ENCODE data around the gene FGF14. TPM values are rescaled to one million over a fixed set of nuclear protein-coding genes. Genes with fewer than 3 reads are reported as not detected.

Gene FGF14
- total RNA-seq, 2 experiments from 2014 or later: not detected

DNA sequence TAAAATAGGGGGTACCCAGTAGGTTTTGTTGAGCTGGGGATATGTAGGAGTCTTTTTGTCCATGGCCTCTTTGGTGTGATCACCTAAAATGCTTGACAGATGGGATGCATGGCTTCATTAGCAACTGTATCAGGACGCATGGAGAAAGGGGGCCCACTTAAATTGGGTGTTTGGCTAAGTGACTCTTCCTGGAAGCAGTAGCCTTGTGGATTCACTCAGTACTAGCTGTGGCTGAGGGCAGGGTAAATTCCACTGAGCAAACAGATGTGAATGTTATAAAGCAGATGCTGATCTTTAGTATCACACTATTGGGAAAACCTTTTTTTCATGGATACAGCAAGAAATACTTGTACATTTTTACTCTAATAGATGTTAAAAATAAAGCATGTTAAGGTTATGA is 140.0 kb downstream of the FGF14 start:
- DNase-seq (ENCODE audit: low spot score): no peak
- Histone ChIP-seq H2AFZ (ENCODE audit: low read length) (no peak overlapping the region), H3K9me2 (ENCODE audit: insufficient read depth, low read length) (no peaks in the 10 kb centered on the region), H3K4me3 (ENCODE audit: low read depth, low read length, poor library complexity, severe bottlenecking) (no peak overlapping the region), H3K4me2 (ENCODE audit: low read length) (no peak overlapping the region), H4K20me1 (ENCODE audit: insufficient read depth, low read length) (no peaks in the 10 kb centered on the region), H3K79me2 (ENCODE audit: insufficient read depth, low read depth, low read length) (no peaks in the 10 kb centered on the region), H3K9me3 (ENCODE audit: low read length) (no peaks in the 10 kb centered on the region), H3K27ac (ENCODE audit: low read depth, low read length, poor library complexity, severe bottlenecking) (no peak overlapping the region), H3K36me3 (ENCODE audit: insufficient read depth, low read length) (no peaks in the 10 kb centered on the region), H3K4me1 (ENCODE audit: insufficient read depth, low read length, poor library complexity, severe bottlenecking) (no peaks in the 10 kb centered on the region)
- POLR2A ChIA-PET: interaction anchor here (0.7 to 0.8 kb wide), 2 partner anchors 15 to 49 kb away, joined by 3 read pairs; no protein-coding TSS in a partner anchor
- CTCF ChIA-PET (ENCODE audit: unreplicated experiment): no interaction called here
- no peak for TF ChIP-seq EZH2phosphoT487 (IDR thresholded peaks at IDR 0.05; ENCODE audit: borderline replicate concordance, low read depth, low read length)
- TF ChIP-seq, protein P1, sequence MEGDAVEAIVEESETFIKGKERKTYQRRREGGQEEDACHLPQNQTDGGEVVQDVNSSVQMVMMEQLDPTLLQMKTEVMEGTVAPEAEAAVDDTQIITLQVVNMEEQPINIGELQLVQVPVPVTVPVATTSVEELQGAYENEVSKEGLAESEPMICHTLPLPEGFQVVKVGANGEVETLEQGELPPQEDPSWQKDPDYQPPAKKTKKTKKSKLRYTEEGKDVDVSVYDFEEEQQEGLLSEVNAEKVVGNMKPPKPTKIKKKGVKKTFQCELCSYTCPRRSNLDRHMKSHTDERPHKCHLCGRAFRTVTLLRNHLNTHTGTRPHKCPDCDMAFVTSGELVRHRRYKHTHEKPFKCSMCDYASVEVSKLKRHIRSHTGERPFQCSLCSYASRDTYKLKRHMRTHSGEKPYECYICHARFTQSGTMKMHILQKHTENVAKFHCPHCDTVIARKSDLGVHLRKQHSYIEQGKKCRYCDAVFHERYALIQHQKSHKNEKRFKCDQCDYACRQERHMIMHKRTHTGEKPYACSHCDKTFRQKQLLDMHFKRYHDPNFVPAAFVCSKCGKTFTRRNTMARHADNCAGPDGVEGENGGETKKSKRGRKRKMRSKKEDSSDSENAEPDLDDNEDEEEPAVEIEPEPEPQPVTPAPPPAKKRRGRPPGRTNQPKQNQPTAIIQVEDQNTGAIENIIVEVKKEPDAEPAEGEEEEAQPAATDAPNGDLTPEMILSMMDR (conservative IDR thresholded peaks at IDR 0.05; ENCODE audit: low read length): no peak
- no TSS peak for BruUV-seq (replicated peaks)
- intact Hi-C loops (cut with micrococcal nuclease; ENCODE audit: unreplicated experiment): no loop called here

DNA sequence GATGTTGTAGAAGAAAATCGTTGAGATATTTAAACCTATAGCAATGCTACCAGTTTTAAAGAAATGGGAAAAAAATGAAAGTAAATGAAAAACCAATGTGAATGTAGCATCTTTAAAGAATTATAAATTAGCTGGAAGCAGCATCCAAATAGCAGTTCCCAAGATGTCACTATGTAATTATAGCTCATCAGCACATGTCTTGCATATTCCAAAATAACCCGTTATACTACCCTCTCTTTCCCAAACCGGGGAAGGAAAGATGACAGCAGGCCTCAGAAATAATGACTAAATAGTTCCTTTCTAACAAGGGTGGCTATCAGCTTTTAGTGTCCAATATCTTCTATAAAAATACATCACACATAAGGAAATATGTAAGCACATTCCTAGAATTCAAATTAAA is 140.5 kb downstream of the FGF14 start:
- no peak overlapping the region for H2AFZ ChIP-seq (ENCODE audit: low read length)
- no peak for DNase-seq (ENCODE audit: low spot score)
- H3K4me3 ChIP-seq (ENCODE audit: low read depth, low read length, poor library complexity, severe bottlenecking): no peak overlapping the region
- H3K36me3 ChIP-seq (ENCODE audit: insufficient read depth, low read length): no peaks in the 10 kb centered on the region
- CTCF ChIA-PET (ENCODE audit: unreplicated experiment): no interaction called here
- H3K9me3 ChIP-seq (ENCODE audit: low read length): no peaks in the 10 kb centered on the region
- no peaks in the 10 kb centered on the region for H3K9me2 ChIP-seq (ENCODE audit: insufficient read depth, low read length)
- H4K20me1 ChIP-seq (ENCODE audit: insufficient read depth, low read length): no peaks in the 10 kb centered on the region
- no peak overlapping the region for H3K4me2 ChIP-seq (ENCODE audit: low read length)
- no peak overlapping the region for H3K27ac ChIP-seq (ENCODE audit: low read depth, low read length, poor library complexity, severe bottlenecking)
- H3K4me1 ChIP-seq (ENCODE audit: insufficient read depth, low read length, poor library complexity, severe bottlenecking): no peaks in the 10 kb centered on the region
- BruUV-seq (replicated peaks): no TSS peak
- H3K79me2 ChIP-seq (ENCODE audit: insufficient read depth, low read depth, low read length): no peaks in the 10 kb centered on the region
- TF ChIP-seq, protein P1 (conservative IDR thresholded peaks at IDR 0.05; ENCODE audit: low read length): no peak
- no peak for TF ChIP-seq EZH2phosphoT487 (IDR thresholded peaks at IDR 0.05; ENCODE audit: borderline replicate concordance, low read depth, low read length)
- POLR2A ChIA-PET: no interaction called here
- intact Hi-C loops (cut with micrococcal nuclease; ENCODE audit: unreplicated experiment): no loop called here

DNA sequence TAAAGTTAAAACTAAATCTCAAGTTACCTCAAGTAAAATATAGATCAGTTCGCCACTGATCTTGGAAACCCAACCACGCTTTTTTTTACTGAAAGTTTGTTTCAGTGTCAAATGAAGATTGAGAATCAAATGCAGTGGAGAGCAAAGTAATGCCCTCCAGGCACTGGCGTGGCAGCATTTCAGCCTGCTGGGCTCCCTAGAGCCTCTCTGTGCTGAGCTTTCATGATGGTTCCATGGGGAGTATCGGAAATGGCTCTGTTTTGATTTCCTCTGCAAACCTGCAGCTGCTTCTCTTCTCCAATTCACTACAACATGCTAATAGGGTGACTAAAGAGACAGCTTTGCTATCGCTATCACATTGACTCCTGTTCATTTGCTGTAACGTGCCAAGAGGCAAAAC is 141.6 kb downstream of the FGF14 start:
- ChIA-PET POLR2A (no interaction called here), CTCF (ENCODE audit: unreplicated experiment) (no interaction called here)
- Histone ChIP-seq H3K4me3 (ENCODE audit: low read depth, low read length, poor library complexity, severe bottlenecking) (no peak overlapping the region), H3K36me3 (ENCODE audit: insufficient read depth, low read length) (no peaks in the 10 kb centered on the region), H2AFZ (ENCODE audit: low read length) (no peak overlapping the region), H4K20me1 (ENCODE audit: insufficient read depth, low read length) (no peaks in the 10 kb centered on the region), H3K79me2 (ENCODE audit: insufficient read depth, low read depth, low read length) (no peaks in the 10 kb centered on the region), H3K9me3 (ENCODE audit: low read length) (no peaks in the 10 kb centered on the region), H3K27ac (ENCODE audit: low read depth, low read length, poor library complexity, severe bottlenecking) (no peak overlapping the region), H3K9me2 (ENCODE audit: insufficient read depth, low read length) (no peaks in the 10 kb centered on the region), H3K4me2 (ENCODE audit: low read length) (no peak overlapping the region), H3K4me1 (ENCODE audit: insufficient read depth, low read length, poor library complexity, severe bottlenecking) (no peaks in the 10 kb centered on the region)
- no peak for DNase-seq (ENCODE audit: low spot score)
- no TSS peak for BruUV-seq (replicated peaks)
- intact Hi-C loops (cut with micrococcal nuclease; ENCODE audit: unreplicated experiment): no loop called here
- TF ChIP-seq EZH2phosphoT487 (IDR thresholded peaks at IDR 0.05; ENCODE audit: borderline replicate concordance, low read depth, low read length): no peak
- TF ChIP-seq, protein P1 (conservative IDR thresholded peaks at IDR 0.05; ENCODE audit: low read length): no peak
